ENCODE measurements around the gene FSTL4. TPM values are rescaled to one million over a fixed set of nuclear protein-coding genes. Genes with fewer than 3 reads are reported as not detected.

Gene FSTL4
- total RNA-seq, 1 experiment from 2014 or later = 1.1 TPM

DNA sequence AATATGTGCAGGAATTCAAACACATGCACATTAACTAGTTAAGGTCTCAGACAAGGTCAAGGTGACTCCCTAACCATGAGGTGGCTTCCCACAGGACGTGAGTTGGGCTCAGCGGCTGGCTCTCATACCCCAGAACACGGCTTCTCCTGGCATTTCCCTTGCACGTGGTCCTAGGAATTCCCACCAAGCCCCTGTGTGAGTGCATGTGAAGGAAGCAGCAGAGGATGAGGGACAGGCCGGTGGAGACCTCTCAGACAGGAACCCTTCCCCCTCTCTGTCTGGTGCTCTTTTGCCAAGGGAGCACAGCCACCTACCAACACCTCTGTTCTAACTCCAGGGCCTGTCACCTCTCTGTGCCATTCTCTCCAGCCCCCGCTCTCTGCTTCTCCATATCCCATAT, 271.0 kb downstream of the FSTL4 start:
- DNase-seq (ENCODE audit: low spot score) = no peak

DNA sequence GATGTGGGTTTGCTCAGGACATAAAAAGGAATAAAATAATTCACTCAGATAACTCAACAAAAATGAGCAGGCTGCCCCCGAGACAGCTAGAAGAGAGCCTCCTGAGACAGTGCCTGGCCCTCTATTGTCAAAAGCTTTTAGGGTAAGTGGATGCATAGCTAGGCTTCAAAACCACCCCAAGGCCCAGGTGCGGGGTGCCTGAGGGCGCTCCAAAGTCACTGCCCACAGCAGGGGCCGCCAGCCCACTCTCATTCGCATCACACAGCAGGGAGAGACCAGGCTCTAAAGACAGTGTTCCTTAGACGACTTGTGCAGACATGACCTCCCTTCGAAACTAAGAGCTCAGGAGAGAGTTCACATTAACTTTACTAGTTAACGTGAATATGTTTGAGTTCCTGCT, 271.5 kb downstream of the FSTL4 start:
- no peak for DNase-seq (ENCODE audit: low spot score)

GRCh38 chr5:133340002-133340755, 272.2 kb downstream of the FSTL4 start:
- no peak for DNase-seq (ENCODE audit: low spot score)

- DNase-seq (ENCODE audit: low spot score) = no peak
Observed at GRCh38 chr5:133338504-133339355, 273.6 kb downstream of the FSTL4 start.

GRCh38 chr5:133337795-133338445, 274.4 kb downstream of the FSTL4 start:
- DNase-seq (ENCODE audit: low spot score) = no peak

DNA sequence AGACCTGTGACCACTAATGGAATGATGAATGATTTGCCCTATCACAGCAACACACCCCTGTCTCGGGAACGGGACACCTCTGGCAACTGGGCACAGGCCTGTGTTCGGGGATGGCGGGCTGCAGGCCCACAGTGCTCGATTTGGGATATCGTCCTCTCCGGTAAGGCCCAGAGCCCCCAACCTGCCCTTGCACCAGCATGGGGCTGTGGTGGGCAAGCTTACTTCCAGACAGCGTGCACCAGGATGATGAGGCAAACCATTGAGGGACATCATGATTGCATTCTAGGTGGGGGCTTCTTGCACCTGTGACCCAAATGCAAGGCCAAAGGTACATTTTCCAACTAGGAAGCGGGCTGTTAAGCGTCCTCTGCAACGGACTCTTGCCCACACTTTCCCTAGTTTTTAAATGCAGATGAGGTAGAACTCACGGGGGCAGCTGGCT, 275.4 kb downstream of the FSTL4 start:
- no peak for DNase-seq (ENCODE audit: low spot score)

GRCh38 chr5:133336121-133336968, 276.0 kb downstream of the FSTL4 start:
- DNase-seq (ENCODE audit: low spot score) = no peak

GRCh38 chr5:133334796-133335639, 277.3 kb downstream of the FSTL4 start:
- no peak for DNase-seq (ENCODE audit: low spot score)

- DNase-seq (ENCODE audit: low spot score) = no peak
Observed at GRCh38 chr5:133333326-133334150, 278.8 kb downstream of the FSTL4 start.

DNA sequence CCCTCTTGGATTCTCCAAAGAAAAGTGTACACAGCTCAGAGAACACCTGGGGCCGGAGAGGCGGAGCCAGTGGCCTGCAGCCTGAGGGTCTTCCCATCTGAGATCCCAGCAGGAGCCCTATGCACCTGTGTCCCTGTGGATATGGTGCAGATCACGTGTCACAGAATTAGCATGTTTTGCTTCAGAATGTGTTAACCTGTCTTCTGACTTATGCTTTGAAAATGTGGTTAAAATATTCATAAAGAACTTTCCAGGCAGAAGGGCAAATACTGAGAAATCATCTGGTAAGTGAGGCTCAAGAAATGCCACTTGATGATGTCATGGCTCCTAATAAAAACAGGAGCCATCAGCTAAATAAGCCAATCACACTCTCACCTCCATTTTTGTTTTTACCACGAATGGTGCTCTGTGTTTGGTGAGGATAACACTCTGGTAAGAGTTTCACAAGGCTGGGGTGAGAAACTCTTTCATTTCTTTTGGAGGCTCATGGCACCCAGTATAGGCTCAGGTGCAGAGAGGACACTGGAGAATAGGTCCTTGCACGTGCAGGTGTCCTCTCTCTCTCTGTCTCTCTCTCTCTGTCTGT, 279.8 kb downstream of the FSTL4 start:
- no peak for DNase-seq (ENCODE audit: low spot score)

DNA sequence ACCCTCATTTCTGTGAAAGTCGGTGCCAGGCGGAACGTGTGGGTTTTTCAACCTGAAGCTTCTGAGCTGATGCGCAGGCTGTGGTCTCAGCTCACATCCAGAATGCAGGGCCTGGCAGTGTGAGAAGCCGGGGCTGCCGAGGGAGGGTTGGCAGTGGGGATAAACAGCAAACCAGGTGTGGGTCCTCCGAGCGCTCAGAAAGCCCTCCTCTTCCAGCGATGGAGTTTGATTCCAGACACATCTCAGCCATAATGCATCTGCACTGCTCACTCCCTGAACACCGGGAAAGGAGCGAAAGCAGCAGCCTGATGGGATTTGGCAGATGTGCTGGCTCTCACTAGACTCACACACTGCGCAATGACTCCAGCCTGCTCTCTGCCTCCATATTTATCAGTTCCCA, 280.4 kb downstream of the FSTL4 start:
- no peak for DNase-seq (ENCODE audit: low spot score)

DNA sequence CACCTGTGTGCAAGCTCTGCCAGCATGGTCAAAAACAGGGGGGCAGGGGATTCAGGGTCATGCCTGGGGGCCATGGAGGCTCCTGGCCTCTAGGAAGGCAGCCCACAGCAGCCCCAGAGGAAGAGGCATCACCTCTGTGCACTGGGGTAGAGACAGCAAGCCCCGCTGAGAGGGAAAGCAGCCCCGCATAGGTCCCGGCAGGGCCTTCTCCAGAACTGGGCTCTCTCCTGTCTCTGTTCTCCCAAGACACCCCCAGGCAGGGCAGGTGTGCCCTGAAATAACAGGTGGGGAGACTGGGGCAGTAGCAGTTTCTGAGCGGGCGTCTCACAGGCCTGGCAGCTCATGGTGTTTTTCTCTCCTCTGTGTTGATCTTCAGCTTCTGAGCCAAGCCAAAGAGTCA, 281.4 kb downstream of the FSTL4 start:
- DNase-seq (ENCODE audit: low spot score) = no peak

DNA sequence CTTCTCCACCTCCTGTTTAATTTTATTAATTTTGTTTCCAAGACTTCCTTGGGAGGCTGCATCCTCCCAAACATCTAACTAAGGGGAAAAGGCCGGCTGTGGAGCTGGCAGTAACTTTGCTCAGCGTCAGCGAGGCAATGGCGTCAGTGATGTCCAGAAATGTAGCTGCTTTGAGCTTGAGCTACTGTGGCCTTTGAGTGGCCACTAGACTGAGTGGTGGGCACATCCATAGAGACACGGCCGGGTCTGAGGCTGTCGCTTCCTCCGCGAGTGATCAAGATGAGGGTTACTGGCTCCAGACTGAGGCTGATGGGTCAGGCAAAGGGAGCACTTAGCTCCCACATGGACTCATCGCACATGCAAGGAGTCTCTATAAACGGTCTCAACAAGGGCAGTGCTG, 283.5 kb downstream of the FSTL4 start:
- no peak for DNase-seq (ENCODE audit: low spot score)

DNA sequence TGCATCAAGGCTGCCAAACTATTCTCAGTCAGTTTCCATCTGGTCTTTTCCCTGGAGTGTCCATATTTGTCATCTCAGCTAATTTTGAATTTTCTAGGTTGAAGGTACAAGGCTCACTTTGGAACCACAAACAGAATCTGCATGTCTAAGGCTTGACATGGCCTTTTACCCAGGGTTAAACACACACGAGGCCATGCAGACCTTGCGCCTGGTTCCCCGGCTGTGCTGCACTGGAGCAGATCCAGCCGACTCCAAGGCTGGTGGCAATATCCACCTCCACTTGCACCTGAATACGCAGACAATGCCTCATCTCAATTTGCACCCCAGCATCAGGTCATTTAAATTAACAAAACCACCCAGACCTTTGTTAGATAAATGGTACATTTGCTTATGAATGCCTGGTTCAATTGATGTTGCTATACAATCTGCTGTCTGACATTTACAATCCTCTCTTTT, 284.4 kb downstream of the FSTL4 start:
- DNase-seq (ENCODE audit: low spot score) = no peak

DNA sequence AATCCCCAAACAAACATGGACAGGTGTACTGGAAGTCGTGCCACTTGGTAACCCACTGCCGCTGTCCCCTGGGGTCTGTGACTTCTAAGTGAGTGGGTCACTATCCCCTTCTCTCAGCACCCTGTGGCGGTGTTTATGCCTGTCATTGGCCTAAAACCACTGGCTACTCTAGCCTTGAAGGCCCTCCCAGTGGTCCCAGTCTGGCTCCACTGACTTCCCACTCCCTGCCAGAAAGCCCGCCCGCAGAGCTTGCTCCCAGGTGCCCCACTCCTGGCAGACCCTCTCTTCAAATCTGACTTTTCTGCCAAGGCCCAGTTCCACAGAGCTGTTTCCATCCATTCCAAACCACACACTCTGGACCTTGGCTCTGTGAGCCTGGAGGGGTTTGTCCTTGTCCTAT, 286.0 kb downstream of the FSTL4 start:
- no peak for DNase-seq (ENCODE audit: low spot score)

- no peak for DNase-seq (ENCODE audit: low spot score)
Observed at GRCh38 chr5:133325864-133326263, 286.5 kb downstream of the FSTL4 start.

DNA sequence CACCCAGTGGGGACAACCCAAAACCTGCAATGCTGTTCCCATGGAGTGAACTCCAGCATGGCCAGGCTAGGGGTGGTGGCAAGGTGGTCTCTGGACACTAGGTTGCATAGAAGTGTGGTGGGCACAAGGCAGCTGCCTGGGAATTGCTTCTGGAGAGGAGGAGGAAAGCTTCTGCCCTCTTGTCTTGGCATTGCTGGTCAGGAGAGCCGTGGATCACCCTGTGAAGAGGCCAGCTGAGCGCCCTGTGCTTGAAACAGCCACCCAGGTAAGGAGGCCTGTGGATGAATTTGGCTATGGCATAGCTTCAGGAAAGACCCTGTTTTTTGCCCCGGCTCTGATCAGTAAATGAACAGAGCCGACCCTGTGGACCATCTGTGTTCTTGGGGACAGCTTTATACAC, 287.4 kb downstream of the FSTL4 start:
- no peak for DNase-seq (ENCODE audit: low spot score)

DNA sequence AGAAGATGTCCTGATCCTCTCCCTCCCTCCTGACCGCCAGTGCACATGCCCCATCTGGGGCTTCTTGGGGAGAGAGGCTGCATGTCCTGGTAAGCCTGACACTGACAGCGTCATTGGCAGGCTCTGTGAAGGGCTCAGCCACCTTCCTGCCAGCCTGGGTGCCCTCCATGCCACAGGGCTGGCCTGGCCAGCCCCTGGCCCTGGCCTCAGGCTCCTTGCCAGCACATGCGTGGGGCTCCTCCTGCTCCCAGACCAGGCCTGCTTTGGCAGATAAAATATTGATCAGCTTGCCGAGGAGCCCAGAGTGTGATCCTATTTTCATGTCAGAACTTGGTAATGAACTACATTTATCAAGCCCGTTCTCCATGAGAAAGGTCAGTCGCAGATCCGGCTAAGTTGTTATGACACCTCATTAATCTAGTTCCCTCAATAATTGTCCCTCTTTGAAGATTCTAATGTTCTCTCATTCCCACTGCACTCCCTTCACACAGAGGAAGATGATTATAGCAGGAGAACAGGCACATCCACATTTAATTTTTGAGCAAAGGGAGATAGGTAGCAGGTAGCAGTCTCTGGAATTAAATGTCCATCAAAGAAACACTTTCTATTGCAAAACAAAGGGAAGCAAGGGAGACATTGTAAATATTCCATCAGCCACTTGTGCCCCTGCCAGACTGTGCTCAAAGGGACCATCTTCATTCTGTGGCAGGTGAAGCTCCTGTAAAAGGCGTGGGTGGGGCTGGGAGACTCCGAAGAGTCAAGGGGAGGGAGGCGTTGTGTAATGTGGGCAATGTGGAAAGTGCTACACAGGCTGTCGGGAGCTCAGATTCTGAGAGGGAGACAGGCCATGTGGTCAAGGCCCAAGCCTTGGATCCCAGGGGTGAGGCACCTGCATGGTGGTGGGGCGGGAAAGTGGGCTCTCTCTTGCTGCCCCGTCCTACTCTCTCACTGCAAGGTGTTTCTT, 288.6 kb downstream of the FSTL4 start:
- DNase-seq (ENCODE audit: low spot score) = no peak

Measured in A172 (cell line).